HG03095 (cell line): ENCODE results near the gene E2F4.

Source experiments
- ATAC-seq: cut with Tn5 transposase; IDR thresholded peaks from one replicate; pipeline ENCODE4 v1.9.1; 2021; ENCODE audit warnings: moderate library complexity; ENCODE audit not compliant: unreplicated experiment

The E2F4 gene

GRCh38 chr16:67230809-67231660 lies 39.1 kb downstream of the E2F4 start:
- ATAC-seq = no peak

- ATAC-seq = no peak
Measured at GRCh38 chr16:67233596-67233995, 41.6 kb downstream of the E2F4 start.

GRCh38 chr16:67234180-67234597 lies 42.2 kb downstream of the E2F4 start:
- no peak for ATAC-seq

- no peak for ATAC-seq
Measured at GRCh38 chr16:67235816-67236562, 44.0 kb downstream of the E2F4 start.

- no peak for ATAC-seq
Measured at GRCh38 chr16:67236563-67237395, 44.8 kb downstream of the E2F4 start.

GRCh38 chr16:67237396-67238277 lies 45.7 kb downstream of the E2F4 start:
- ATAC-seq = no peak

- ATAC-seq = no peak
Measured at GRCh38 chr16:67238278-67238575, 46.3 kb downstream of the E2F4 start.

GRCh38 chr16:67238806-67239470 lies 47.0 kb downstream of the E2F4 start:
- no peak for ATAC-seq

- ATAC-seq = no peak
Measured at GRCh38 chr16:67240506-67240905, 48.6 kb downstream of the E2F4 start.

- no peak for ATAC-seq
Measured at GRCh38 chr16:67241008-67241900, 49.3 kb downstream of the E2F4 start.

GRCh38 chr16:67242138-67242730 lies 50.3 kb downstream of the E2F4 start:
- no peak for ATAC-seq

- no peak for ATAC-seq
Measured at GRCh38 chr16:67243481-67243880, 51.5 kb downstream of the E2F4 start.

- ATAC-seq = peak; percentile 50
Measured at GRCh38 chr16:67244387-67245185, 52.6 kb downstream of the E2F4 start.

GRCh38 chr16:67245186-67245585 lies 53.2 kb downstream of the E2F4 start:
- no peak for ATAC-seq

GRCh38 chr16:67245674-67246080 lies 53.7 kb downstream of the E2F4 start:
- ATAC-seq = no peak

GRCh38 chr16:67246081-67246755 lies 54.3 kb downstream of the E2F4 start:
- no peak for ATAC-seq

- no peak for ATAC-seq
Measured at GRCh38 chr16:67246756-67247191, 54.8 kb downstream of the E2F4 start.
